HS-27A (cell line): ENCODE measurements around the gene SUN2.

Source experiments
- DNase-seq: peaks from one replicate; pipeline ENCODE4 v3.0.0-alpha.2; 2012; ENCODE audit warnings: low read depth, missing footprints

SUN2 gene

GRCh38 chr22:38777087-38777671, 21.4 kb upstream of the SUN2 start:
- no peak for DNase-seq

GRCh38 chr22:38776086-38776485, 20.3 kb upstream of the SUN2 start:
- DNase-seq, result no peak

GRCh38 chr22:38775656-38776055, 19.9 kb upstream of the SUN2 start:
- DNase-seq, result no peak

DNA sequence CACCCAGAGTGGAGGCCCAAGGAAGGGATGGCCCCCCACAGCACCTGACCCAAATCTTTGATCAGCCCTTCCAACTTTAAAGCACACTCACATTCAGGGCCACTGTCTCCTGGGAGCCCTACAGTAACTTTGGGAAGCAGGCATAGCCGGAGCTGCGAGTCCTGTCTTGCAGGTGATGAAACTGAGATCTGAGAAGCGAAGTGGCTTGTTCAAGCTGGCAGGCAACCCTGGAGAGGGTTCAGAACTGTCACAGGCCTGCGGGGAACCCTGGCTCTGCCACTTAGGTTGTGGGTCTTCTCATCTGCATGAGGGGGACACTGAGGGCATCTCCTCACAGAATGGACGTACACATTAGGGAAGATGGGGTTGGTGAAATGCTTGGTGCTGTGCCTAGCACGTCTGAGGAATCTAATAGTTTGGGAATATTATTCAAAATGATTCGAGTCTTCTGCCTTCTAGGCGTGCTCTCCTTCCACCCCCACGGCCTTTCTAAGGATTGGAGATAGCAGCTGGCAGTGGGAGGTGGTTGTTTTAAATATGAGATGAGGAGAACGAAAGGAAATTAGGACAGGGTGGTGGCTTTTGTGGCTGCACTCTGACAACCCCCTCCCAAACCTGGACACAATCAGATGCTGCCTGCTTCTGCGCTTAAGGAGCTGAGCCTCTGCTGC, 18.8 kb upstream of the SUN2 start:
- no peak for DNase-seq

DNA sequence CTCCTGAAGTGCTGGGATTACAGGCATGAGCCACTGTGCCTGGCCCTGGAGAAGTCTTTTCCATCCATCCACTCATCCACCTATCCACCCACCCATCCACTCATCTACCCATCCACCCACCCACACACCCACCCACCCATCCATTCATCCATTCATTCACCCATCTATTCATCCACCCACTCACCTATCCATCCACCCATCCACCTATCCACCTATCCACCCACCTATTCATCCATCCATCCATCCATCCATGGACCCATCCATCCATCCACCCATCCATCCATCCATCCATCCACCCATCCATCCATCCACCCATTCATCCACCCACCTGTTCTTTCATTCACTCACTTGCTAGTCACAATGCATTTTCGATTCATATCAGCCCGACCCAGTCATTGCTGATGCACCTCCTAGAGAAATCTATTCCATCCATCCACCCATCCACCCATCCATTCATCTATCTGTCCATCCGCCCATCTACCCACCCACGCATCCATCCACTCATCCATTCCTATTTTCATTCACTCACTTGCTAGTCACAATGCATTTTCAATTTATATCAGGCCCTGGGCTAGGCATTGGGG, 17.7 kb upstream of the SUN2 start:
- DNase-seq, result no peak

- DNase-seq, result no peak
Observed at GRCh38 chr22:38772623-38772873, 16.8 kb upstream of the SUN2 start.

DNA sequence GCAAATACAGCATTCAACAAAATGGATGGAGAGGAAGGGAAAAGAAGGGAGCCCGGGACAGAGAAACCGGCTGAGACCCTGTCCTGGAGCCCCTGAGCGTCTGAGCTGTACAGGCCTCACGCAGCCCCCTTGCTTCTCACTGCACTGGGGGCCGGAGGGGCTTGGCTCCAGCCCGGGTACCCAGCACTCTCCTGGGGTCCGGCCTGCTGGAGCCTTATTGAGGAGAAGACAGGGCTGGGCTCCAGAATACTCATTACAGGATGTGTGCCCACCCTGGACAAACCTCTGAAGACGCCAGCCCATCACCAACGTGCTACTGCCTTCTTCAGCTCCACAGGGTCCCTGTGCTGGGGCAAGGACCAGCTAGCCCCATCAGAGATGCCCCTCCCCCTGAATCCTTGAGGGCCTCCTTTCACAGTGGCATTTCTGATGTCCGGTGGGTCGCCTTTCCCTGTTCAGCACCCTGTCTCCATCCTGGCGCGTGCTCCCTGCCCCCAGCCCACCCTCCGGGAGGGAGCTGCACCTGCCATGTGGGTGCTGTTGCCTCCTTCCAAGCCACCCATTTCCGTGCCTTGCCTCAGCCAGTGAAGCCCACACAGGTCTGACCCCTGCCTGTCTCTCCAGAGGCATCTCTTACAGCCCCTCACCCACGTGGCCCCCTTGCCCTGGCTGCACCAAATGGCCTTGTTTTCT, 14.6 kb upstream of the SUN2 start:
- DNase-seq, result no peak

- no peak for DNase-seq
Observed at GRCh38 chr22:38768036-38768435, 12.2 kb upstream of the SUN2 start.

- no peak for DNase-seq
Observed at GRCh38 chr22:38767313-38767712, 11.5 kb upstream of the SUN2 start.

- DNase-seq, result no peak
Observed at GRCh38 chr22:38766076-38766777, 10.4 kb upstream of the SUN2 start.

GRCh38 chr22:38762551-38762983, 6.8 kb upstream of the SUN2 start:
- no peak for DNase-seq

DNA sequence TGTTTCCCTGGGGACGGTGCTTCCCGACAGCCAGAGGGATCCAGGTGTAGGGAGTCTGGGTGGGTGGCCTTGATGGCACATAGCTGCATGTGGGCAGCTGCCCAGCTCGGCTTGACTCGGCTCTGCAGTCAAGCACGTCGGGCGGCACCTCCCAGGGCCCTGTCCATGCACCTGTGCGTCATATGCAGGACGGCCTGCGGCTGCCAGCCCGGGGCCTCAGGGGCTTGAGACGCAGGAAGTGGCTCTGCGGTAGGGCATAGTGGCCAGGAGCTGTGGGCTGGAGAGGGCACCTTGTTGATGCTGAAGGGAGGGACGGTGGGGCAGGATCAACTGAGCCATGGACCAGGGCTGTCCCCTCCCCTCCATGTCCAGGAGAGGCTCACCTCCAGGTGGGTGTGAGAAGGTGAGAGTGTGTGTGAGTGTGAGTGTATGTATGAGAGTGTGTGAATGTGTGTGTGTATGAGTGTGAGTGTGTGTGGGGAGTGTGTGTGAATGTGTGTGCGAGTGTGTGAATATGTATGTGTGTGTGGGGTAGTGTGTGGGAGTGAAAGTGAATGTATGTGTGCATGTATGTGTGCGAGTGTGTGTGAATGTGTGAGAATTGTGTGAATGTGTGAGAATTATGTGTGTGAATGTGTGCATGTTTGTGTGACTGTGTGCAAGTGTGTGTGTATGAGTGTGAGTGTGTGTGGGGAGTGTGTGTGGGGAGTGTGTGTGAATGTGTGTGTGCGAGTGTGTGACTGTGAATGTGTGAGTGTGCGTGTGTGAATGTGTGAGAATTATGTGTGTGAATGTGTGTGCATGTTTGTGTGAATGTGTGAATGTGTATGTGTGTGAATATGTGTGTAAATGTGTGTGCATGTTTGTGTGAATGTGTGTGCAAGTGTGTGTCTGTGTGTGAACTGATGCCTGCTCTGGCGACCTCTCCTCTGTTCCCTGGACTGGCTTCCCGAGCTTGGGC, 5.7 kb upstream of the SUN2 start:
- DNase-seq, result no peak

DNA sequence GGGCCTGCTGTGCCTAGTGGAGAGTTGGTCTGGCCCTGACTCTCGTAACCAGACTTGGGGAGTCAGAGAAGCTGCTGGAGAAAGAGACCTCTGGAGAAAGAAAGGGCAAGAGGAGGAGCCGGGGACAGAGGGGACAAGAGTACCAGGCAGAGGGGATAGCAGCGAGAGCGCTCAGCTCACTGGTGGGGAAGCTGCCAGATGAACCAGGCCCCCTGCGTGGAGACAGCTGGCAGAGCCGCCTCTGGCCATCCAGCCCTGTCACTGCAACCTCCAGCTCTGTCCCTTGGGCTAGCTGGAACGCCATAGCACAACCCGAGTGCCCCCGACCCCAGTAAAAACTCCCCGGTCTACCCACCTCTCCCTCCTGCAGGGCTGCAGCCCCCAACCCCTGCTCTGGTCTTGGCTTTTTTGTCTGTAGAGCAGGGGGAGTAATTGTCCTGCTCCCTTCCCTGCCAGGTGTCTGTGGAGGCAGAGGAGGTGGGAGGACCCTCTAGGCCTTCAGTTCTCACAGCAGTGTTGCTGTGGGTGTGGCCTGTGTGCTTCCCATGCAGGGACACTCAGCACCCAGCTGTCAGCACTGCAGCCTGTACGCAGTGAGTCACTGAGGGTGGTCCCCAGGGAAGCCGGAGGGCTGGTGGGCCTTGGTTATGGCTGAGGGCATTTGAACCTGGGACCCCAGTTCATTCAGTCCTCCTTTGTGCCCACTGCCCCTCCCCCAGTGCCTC, 4.8 kb upstream of the SUN2 start:
- no peak for DNase-seq

GRCh38 chr22:38759005-38759404, 3.2 kb upstream of the SUN2 start:
- no peak for DNase-seq

GRCh38 chr22:38758276-38758945, 2.6 kb upstream of the SUN2 start:
- no peak for DNase-seq

DNA sequence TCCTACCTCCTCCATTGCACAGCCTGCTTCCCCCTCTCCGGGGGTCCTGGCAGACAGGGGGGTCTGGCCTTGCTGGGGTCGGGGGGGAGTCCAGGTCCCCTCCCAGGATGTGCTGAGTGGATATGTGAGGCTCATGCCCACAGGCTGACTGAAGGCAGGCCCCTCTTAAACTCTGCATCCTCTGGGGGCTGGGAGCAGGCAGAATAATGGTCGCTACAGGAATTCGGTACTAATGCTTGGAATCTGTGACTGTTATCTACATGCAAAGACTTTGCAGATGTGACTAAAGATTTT, 1.6 kb upstream of the SUN2 start:
- DNase-seq, result no peak

- DNase-seq, result no peak
Observed at GRCh38 chr22:38756711-38757463, 1.1 kb upstream of the SUN2 start.

GRCh38 chr22:38755155-38755910, 465 bp downstream of the SUN2 start:
- no peak for DNase-seq

GRCh38 chr22:38754751-38755154, 1.0 kb downstream of the SUN2 start:
- no peak for DNase-seq
